HG02870 (cell line): ENCODE data around the gene CDC42BPB.

Source experiments
- ATAC-seq: cut with Tn5 transposase; IDR thresholded peaks from one replicate; pipeline ENCODE4 v1.9.1; 2021; ENCODE audit warnings: mild to moderate bottlenecking, moderate library complexity; ENCODE audit not compliant: unreplicated experiment

CDC42BPB gene

GRCh38 chr14:102883089-102883541 lies 174.2 kb downstream of the CDC42BPB start:
- ATAC-seq = no peak
